Measurements from ENCODE around the gene RPP30.

DNA sequence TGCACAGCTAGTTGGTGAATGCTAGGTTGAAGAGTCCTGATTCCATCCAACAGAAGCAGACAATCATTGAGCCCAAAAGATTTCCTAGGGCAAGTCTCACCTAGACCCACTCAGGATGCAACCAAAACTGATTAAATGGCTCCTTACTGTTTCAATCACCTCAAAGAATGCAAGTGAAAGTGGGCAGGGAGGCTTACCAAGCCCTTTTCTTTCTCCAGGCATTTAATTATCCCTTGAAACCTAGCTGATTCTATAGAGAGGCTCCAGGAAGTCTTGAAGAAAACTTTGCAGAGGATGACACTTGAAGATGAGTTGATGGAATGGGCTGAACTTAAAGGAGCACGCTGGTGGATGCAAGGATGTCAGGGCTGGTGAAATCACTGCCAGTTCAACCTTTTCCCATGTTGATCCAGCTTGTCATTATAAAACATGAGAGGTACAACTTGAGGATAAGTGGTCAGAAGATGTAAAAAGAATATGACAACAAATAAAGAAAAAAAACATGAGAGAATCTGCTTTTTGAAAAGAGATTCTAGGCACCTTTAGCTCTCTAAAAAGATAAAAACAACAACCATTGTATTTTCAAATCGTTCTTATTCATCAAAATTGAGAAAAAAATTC lies 51.4 kb downstream of the RPP30 start:
- TF ChIP-seq, protein P1, sequence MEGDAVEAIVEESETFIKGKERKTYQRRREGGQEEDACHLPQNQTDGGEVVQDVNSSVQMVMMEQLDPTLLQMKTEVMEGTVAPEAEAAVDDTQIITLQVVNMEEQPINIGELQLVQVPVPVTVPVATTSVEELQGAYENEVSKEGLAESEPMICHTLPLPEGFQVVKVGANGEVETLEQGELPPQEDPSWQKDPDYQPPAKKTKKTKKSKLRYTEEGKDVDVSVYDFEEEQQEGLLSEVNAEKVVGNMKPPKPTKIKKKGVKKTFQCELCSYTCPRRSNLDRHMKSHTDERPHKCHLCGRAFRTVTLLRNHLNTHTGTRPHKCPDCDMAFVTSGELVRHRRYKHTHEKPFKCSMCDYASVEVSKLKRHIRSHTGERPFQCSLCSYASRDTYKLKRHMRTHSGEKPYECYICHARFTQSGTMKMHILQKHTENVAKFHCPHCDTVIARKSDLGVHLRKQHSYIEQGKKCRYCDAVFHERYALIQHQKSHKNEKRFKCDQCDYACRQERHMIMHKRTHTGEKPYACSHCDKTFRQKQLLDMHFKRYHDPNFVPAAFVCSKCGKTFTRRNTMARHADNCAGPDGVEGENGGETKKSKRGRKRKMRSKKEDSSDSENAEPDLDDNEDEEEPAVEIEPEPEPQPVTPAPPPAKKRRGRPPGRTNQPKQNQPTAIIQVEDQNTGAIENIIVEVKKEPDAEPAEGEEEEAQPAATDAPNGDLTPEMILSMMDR (IDR thresholded peaks at IDR 0.05; ENCODE audit: borderline replicate concordance, extremely low read depth, low read length, poor library complexity, severe bottlenecking), result no peak
- no peak for TF ChIP-seq EZH2 (IDR thresholded peaks at IDR 0.05; ENCODE audit: borderline replicate concordance, low read depth, low read length, severe bottlenecking)
